Measurements from ENCODE around the gene DNAH9. TPM values are rescaled to one million over a fixed set of nuclear protein-coding genes. Genes with fewer than 3 reads are reported as not detected.

Gene DNAH9
- total and polyA plus RNA-seq, 2 donors (not counting 1 experiment from before 2014, with no cell fraction given), result not detected

DNA sequence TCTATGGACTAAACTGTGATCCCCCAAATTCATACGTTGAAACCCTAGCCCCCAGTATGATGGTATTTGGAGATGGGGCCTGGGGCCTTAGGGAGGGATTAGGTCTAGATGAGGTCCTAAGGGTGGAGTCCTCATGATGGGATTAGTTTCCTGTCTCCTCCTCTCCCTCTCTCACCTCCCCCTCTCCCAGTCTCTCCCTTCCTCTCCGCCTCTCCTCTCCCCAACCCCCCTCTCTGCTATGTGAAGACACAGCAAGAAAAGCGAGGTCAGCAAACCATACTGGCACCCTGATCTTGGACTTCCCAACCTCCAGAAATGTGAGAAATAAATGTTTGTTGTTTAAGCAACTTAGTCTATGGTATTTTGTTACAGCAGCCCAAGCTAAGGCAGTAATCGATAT lies 383.6 kb downstream of the DNAH9 start:
- H3K27me3 Mint-ChIP-seq, result no peaks in the 10 kb centered on the region
- H3K4me1 Mint-ChIP-seq, result no peaks in the 10 kb centered on the region
- no peak overlapping the region for H3K27ac ChIP-seq (ENCODE audit: low read length in 2 of 2)
- no peaks in the 10 kb centered on the region for H3K9me3 Mint-ChIP-seq (ENCODE audit: insufficient read depth)
- no CpG with 5 or more reads among the region's 4 CpGs for whole genome bisulfite sequencing (ENCODE audit: insufficient coverage)
- no peak overlapping the region for H3K4me3 ChIP-seq (ENCODE audit: control extremely low read depth in 1 of 5, extremely low read depth in 1 of 5, insufficient read depth in 1 of 5, low read depth in 2 of 5, low read length in 4 of 5)
- ChIA-PET POLR2A (no interaction called here), CTCF (no interaction called here)
- no peaks in the 10 kb centered on the region for H3K27me3 ChIP-seq (replicated peaks in 1 of 4; ENCODE audit: control extremely low read depth in 1 of 4, control insufficient read depth in 3 of 4, insufficient read depth in 4 of 4, low read length in 3 of 4)
- H3K36me3 ChIP-seq (replicated peaks in 1 of 2; ENCODE audit: control extremely low read depth in 1 of 2, control insufficient read depth in 1 of 2, extremely low read depth in 1 of 2, insufficient read depth in 2 of 2, low read length in 1 of 2), result peaks cover 11 to 59% of the 10 kb centered on the region in 2 experiments
- intact Hi-C loops (cut with micrococcal nuclease), result no loop called here
- H3K9ac ChIP-seq (ENCODE audit: low read length), result no peak overlapping the region
- ATAC-seq (ENCODE audit: low read depth) (no peak), DNase-seq (no peak)
- H4K20me1 ChIP-seq (ENCODE audit: control insufficient read depth, insufficient read depth, low read length, poor library complexity, severe bottlenecking), result no peaks in the 10 kb centered on the region
- H3K79me2 ChIP-seq (ENCODE audit: control insufficient read depth, insufficient read depth, low read length), result no peaks in the 10 kb centered on the region
- H3K27ac Mint-ChIP-seq, result no peak overlapping the region
- H3K4me2 ChIP-seq (replicated peaks; ENCODE audit: low read depth, low read length, poor library complexity, severe bottlenecking), result no peak overlapping the region
- no peaks in the 10 kb centered on the region for H3K9me3 ChIP-seq (ENCODE audit: control extremely low read depth in 1 of 3, control insufficient read depth in 2 of 3, insufficient read depth in 1 of 3, low read length in 2 of 3)
- no peak overlapping the region for H3K4me3 Mint-ChIP-seq
- H2AFZ ChIP-seq (ENCODE audit: insufficient read depth, low read depth, low read length, poor library complexity, severe bottlenecking), result no peak overlapping the region
- no peaks in the 10 kb centered on the region for H3K4me1 ChIP-seq (ENCODE audit: control insufficient read depth in 2 of 2, insufficient read depth in 2 of 2, low read length in 2 of 2)
- TF ChIP-seq, protein P1, sequence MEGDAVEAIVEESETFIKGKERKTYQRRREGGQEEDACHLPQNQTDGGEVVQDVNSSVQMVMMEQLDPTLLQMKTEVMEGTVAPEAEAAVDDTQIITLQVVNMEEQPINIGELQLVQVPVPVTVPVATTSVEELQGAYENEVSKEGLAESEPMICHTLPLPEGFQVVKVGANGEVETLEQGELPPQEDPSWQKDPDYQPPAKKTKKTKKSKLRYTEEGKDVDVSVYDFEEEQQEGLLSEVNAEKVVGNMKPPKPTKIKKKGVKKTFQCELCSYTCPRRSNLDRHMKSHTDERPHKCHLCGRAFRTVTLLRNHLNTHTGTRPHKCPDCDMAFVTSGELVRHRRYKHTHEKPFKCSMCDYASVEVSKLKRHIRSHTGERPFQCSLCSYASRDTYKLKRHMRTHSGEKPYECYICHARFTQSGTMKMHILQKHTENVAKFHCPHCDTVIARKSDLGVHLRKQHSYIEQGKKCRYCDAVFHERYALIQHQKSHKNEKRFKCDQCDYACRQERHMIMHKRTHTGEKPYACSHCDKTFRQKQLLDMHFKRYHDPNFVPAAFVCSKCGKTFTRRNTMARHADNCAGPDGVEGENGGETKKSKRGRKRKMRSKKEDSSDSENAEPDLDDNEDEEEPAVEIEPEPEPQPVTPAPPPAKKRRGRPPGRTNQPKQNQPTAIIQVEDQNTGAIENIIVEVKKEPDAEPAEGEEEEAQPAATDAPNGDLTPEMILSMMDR (IDR thresholded peaks at IDR 0.05), result no peak
- no peak for TF ChIP-seq EZH2 (IDR thresholded peaks at IDR 0.05; ENCODE audit: borderline replicate concordance, insufficient read depth, low read depth, low read length, poor library complexity, severe bottlenecking)

DNA sequence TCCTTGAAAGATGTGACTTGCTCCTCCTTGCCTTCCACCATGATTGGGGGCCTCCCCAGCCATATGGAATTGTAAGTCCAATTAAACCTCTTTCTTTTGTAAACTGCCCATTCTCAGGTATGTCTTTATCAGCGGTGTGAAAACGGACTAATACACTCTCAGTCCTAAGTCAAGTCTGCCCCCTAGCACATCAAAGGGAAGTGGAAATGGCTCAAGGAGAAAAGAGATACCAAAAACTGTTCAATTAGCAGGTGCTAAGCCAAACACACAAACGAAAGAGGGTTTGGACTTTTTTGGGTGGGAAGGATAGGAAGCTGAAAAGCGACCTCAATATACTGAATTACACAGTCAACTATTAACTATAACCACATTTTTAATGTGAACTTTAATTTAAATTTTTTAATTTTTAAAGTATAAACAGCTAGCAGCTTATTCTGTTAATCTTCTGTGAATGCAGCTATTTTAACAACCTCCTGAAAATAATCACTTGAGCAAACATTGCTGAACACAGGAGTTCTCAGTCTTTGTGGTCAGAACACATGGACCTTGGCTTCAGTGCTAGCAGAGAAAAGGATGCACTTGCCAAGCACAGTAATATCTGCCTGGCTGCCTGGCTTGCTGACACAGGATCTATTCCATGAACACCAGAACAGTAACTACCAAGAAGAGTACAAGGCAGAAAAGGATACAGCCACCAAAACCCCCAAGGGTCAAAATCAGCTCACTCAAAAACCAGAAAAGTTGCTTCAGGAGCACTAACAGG lies 388.1 kb downstream of the DNAH9 start:
- Histone ChIP-seq H3K4me1 (ENCODE audit: control insufficient read depth in 2 of 2, insufficient read depth in 2 of 2, low read length in 2 of 2) (no peaks in the 10 kb centered on the region), H3K9me3 (ENCODE audit: control extremely low read depth in 1 of 3, control insufficient read depth in 2 of 3, insufficient read depth in 1 of 3, low read length in 2 of 3) (no peaks in the 10 kb centered on the region), H3K4me3 (ENCODE audit: control extremely low read depth in 1 of 5, extremely low read depth in 1 of 5, insufficient read depth in 1 of 5, low read depth in 2 of 5, low read length in 4 of 5) (no peak overlapping the region), H4K20me1 (ENCODE audit: control insufficient read depth, insufficient read depth, low read length, poor library complexity, severe bottlenecking) (no peaks in the 10 kb centered on the region), H3K79me2 (ENCODE audit: control insufficient read depth, insufficient read depth, low read length) (no peaks in the 10 kb centered on the region), H3K36me3 (replicated peaks in 1 of 2; ENCODE audit: control extremely low read depth in 1 of 2, control insufficient read depth in 1 of 2, extremely low read depth in 1 of 2, insufficient read depth in 2 of 2, low read length in 1 of 2) (peaks cover 21 to 55% of the 10 kb centered on the region in 2 experiments), H3K9ac (ENCODE audit: low read length) (no peak overlapping the region), H3K27me3 (replicated peaks in 1 of 4; ENCODE audit: control extremely low read depth in 1 of 4, control insufficient read depth in 3 of 4, insufficient read depth in 4 of 4, low read length in 3 of 4) (no peaks in the 10 kb centered on the region), H3K27ac (ENCODE audit: low read length in 2 of 2) (no peak overlapping the region), H3K4me2 (replicated peaks; ENCODE audit: low read depth, low read length, poor library complexity, severe bottlenecking) (no peak overlapping the region), H2AFZ (ENCODE audit: insufficient read depth, low read depth, low read length, poor library complexity, severe bottlenecking) (no peak overlapping the region)
- H3K4me3 Mint-ChIP-seq, result no peak overlapping the region
- H3K9me3 Mint-ChIP-seq (ENCODE audit: insufficient read depth), result no peaks in the 10 kb centered on the region
- H3K27me3 Mint-ChIP-seq, result no peaks in the 10 kb centered on the region
- H3K27ac Mint-ChIP-seq, result no peak overlapping the region
- TF ChIP-seq, protein P1 (IDR thresholded peaks at IDR 0.05), result no peak
- no peak for TF ChIP-seq EZH2 (IDR thresholded peaks at IDR 0.05; ENCODE audit: borderline replicate concordance, insufficient read depth, low read depth, low read length, poor library complexity, severe bottlenecking)
- no CpG with 5 or more reads among the region's 4 CpGs for WGBS (ENCODE audit: insufficient coverage)
- ATAC-seq (ENCODE audit: low read depth), result no peak
- CTCF ChIA-PET, result interaction anchor here (1.0 to 1.6 kb wide), 4 partner anchors 9 to 34 kb away, joined by 3 to 4 read pairs (median 3); partner anchors contain the start of genes MAP2K4 and ZNF18
- H3K4me1 Mint-ChIP-seq, result no peaks in the 10 kb centered on the region
- intact Hi-C loops (cut with micrococcal nuclease), result loop anchor here (5.0 kb wide), 1 partner anchor 1109 kb away; no protein-coding TSS in a partner anchor
- DNase-seq, result no peak
- POLR2A ChIA-PET, result no interaction called here
